Dermis lymphatic vessel endothelial cell (primary cell): ENCODE measurements around the gene BAIAP2L2. TPM values are rescaled to one million over a fixed set of nuclear protein-coding genes. Genes with fewer than 3 reads are reported as not detected.

Experiments
- total RNA-seq: library from RNA; depleted of rRNA; stranded (reverse); fragments of >200 nt; gene quantifications from 2 replicates; pipeline ENCODE4 v1.2.1, GENCODE V29; 2014

BAIAP2L2 gene, protein sequence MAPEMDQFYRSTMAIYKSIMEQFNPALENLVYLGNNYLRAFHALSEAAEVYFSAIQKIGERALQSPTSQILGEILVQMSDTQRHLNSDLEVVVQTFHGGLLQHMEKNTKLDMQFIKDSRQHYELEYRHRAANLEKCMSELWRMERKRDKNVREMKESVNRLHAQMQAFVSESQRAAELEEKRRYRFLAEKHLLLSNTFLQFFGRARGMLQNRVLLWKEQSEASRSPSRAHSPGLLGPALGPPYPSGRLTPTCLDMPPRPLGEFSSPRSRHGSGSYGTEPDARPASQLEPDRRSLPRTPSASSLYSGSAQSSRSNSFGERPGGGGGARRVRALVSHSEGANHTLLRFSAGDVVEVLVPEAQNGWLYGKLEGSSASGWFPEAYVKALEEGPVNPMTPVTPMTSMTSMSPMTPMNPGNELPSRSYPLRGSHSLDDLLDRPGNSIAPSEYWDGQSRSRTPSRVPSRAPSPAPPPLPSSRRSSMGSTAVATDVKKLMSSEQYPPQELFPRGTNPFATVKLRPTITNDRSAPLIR
- total RNA-seq = 0.09 and 0.33 TPM in 2 replicates

DNA sequence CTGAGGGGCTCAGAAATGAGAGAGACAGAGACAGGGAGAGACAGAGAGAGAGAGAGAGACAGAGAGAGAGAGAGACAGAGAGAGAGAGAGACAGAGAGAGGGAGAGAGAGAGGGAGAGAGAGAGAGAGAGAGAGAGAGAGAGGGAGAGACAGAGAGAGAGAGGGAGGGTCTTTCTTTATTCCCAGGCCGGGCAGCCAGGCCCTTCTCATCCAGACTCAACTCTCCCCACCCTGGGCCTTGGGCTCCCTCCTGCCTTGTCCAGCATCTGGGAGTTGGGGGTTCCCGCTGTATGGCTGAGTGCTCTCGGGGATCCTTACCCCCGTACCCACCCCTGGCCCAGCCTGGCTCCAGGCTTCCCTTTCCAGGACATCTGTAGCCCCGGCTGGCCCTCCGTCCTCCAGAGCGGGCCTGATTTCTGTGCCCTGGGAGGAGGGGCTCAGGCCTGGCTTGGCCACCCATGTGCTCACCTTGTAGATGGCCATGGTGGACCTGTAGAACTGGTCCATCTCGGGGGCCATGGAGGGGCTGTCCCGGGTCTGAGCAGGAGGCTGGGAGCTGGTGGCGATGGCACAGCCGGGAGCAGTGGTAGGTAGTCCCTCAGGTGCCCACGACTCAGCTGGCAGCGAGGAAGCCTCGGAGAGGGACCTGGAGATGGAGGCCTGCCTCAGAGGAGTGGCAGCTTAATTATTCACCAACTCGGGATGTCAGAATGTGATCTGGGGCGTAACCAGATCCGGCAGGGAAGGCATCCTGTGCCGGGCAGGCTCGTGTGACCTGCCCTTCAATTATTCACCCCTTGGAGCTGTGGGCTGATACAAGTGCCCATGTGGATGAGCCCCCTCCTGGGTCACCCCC is at the start of gene BAIAP2L2:
TSS of gene BAIAP2L2 (minus strand) at position 677 of the 855 bp plus-strand sequence. CDS start at position 518, 159 bp downstream.

DNA sequence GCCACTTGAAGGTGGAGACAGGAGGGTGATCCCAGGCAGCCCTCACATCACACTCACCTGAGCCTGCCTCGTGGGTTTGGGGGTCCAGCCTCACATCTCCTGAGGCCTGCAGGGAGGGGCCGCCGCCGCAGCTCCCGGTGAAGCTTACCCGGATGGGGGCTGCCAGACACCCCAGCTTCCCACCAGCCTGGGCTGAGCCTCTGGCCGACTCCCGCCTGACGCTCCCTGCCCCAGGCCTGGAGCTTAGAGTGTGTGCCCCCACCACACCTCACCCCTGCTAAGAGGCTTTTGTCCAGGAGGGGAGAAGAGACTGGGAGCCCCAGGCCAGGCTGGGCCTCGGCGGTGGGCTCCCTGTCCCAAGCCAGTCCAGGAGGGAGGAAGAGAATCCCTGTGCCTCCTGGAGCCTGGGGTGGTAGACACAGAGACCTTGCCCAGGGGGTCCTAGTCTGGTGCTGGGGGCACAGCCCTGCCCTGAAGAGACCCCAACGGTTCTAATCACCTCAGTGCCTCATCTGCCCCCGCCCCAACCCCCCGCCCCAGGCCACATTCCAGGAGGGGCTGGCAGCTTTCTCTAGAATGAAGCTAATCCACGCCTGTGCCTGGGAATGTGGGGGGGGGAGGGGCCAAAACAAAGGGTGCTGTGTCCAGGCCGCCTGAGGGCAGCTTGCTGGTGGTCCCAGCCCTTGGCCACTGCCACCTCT is 26.4 kb downstream of the BAIAP2L2 start, which contains the start of gene SLC16A8:
TSS of gene SLC16A8 (minus strand) at position 254 of the 701 bp plus-strand sequence. CDS start 1,311 bp downstream, outside the sequence.

DNA sequence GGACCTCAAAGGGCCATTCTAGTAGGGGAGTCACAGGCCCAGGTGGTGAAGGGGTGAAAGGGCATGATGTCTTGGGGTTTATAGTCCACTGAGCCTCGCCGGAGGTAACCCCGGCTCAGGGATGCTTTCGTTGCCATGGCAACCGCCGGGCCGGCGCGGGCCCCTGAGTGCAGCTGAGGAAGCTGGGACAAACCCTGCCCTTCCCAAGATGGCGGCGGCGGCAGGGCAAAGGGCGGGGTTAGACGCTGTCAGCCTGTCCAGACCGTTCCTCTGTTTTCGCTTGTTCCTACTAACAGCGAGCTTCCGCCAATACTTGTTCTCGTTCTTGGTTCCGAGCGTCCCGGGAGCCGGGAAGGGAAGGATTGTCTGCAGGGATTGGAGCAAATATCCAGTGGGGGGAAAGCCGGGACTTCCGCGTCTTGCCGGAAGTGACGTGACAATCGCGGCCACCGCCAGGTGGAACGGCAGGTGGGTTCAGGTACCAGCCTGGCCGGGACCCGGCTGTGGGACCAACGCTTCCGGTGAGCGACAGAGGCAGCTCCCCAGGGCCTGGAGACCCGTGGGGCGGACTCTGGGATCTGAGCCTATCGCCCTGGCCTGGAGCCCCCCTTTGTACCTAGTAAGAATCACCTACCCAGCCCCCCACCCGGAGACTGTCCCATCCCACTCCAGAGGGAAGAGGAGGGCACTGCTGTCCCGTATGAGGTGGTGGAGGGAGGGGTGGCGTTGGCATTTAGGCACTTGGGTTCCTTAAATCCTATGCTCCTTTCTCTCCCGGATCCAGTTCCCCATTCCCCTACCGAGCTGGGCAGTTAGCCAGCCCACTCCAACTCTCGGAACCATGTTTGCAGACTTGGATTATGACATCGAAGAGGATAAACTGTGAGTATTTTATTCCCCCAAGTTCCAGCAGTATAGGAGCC is 53.3 kb downstream of the BAIAP2L2 start, which contains the start of gene PICK1:
TSS of gene PICK1 (plus strand) at position 436 of the 923 bp plus-strand sequence. CDS start at position 842, 406 bp downstream.

Other genes starting within 250 kb of the BAIAP2L2 start
- 26.3 and 29.0 TPM in 2 replicates for gene MICALL1, start 204.4 kb downstream of the BAIAP2L2 start, total RNA-seq
- 0.09 and 0.22 TPM in 2 replicates for gene C22orf23, start 157.1 kb downstream of the BAIAP2L2 start, total RNA-seq
- gene POLR2F, start 157.0 kb downstream of the BAIAP2L2 start, total RNA-seq = 34.8 and 47.6 TPM in 2 replicates
- gene SOX10, start 126.1 kb downstream of the BAIAP2L2 start, total RNA-seq = under 0.01 TPM in 1 of 2 replicates, not detected in the other
- 4.5 and 8.1 TPM in 2 replicates for gene PICK1, start 53.3 kb downstream of the BAIAP2L2 start, total RNA-seq
- gene SLC16A8, start 26.5 kb downstream of the BAIAP2L2 start, total RNA-seq = 0.09 and 0.11 TPM in 2 replicates
- 4.0 and 4.5 TPM in 2 replicates for gene PLA2G6, start 71.1 kb upstream of the BAIAP2L2 start, total RNA-seq
- 70.4 and 77.0 TPM in 2 replicates for gene MAFF, start 91.3 kb upstream of the BAIAP2L2 start, total RNA-seq
- 18.6 and 23.5 TPM in 2 replicates for gene TMEM184B, start 162.3 kb upstream of the BAIAP2L2 start, total RNA-seq
- gene CSNK1E, start 206.7 kb upstream of the BAIAP2L2 start, total RNA-seq = 85.9 and 86.8 TPM in 2 replicates